HepG2 (cell line): Measurements from ENCODE around the gene ICAM3. TPM values are rescaled to one million over a fixed set of nuclear protein-coding genes. Genes with fewer than 3 reads are reported as not detected.

Experiments
- ATAC-seq: fragments of 200-7000 bp; cut with Tn5 transposase; 3 replicates; pipeline ENCODE4 v1.9.1; 2020; ENCODE audit warnings: mild to moderate bottlenecking, moderate library complexity
- BruUV-seq: library from RNA; stranded (reverse); fragments of 400-500 nt; replicated peaks from 2 replicates; lab custom pipeline; 2021; lab: Mats Ljungman, UMichigan
- CTCF ChIA-PET: fragments of 300-600 bp; formaldehyde crosslinking; extraction: SDS; loops from one replicate; lab custom pipeline; 2021; ENCODE audit warnings: low total read pairs, inconsistent platforms, low intra/inter-chr PET ratio; lab: Yijun Ruan, JAX
- POLR2A ChIA-PET: fragments of 350-600 bp; sonication (Branson Sonifier 250); formaldehyde crosslinking; loops from one replicate; lab custom pipeline; 2020; ENCODE audit warnings: antibody characterized with exemption, inconsistent platforms; lab: Yijun Ruan, JAX
- DNase-seq: peaks from one replicate; pipeline ENCODE4 v3.0.0-alpha.2; 2015; ENCODE audit warnings: low spot score
- FAIRE-seq: peaks from 3 replicates; lab custom pipeline; 2011; peaks lifted over from hg19 to GRCh38; lab: Jason Lieb, UNC
- H2AFZ ChIP-seq: one replicate; pipeline ENCODE4 v1.6.1; 2011; ENCODE audit warnings: low read length, inconsistent platforms
- H3K27ac ChIP-seq: fragments of 300-600 bp; 3 replicates; pipeline ENCODE4 v1.8.0; 2011; ENCODE audit warnings: mixed run types, mild to moderate bottlenecking, mixed read lengths, low read length, inconsistent platforms; ENCODE audit not compliant: insufficient read depth; ENCODE audit errors: extremely low read length
- H3K27me3 ChIP-seq, 2 experiments: fragments of 200-600 bp in 1 of 2; 2 replicates in 1 of 2; 3 replicates in 1 of 2; pipeline versions ENCODE4 v1.6.0 to v1.8.0; 2011; ENCODE audit warnings: low read length in 2 of 2, mild to moderate bottlenecking in 2 of 2, moderate library complexity in 2 of 2, inconsistent platforms in 1 of 2; ENCODE audit not compliant: insufficient read depth in 2 of 2, control insufficient read depth in 1 of 2
- H3K36me3 ChIP-seq, 2 experiments: fragments of 200-600 bp in 1 of 2; replicated peaks in 1 of 2; 2 replicates in 1 of 2; 3 replicates in 1 of 2; pipeline versions ENCODE4 v1.5.1 to v1.8.0; 2011; ENCODE audit warnings: low read length in 2 of 2, inconsistent platforms in 1 of 2; ENCODE audit not compliant: insufficient read depth in 2 of 2, control insufficient read depth in 1 of 2
- H3K4me1 ChIP-seq: 2 replicates; pipeline ENCODE4 v1.5.1; 2012; ENCODE audit warnings: low read length, inconsistent platforms; ENCODE audit not compliant: insufficient read depth
- H3K4me2 ChIP-seq: 2 replicates; pipeline ENCODE4 v1.6.0; 2011; ENCODE audit warnings: low read depth, low read length, inconsistent platforms
- H3K4me3 ChIP-seq, 3 experiments: fragments of 200-600 bp in 1 of 3; sonication (generic), shearing (Covaris generic) in 1 of 3; replicated peaks in 1 of 3; 2 replicates each; pipeline ENCODE4 v1.5.1; 2011 to 2016; ENCODE audit warnings: low read length in 3 of 3, inconsistent platforms in 2 of 3, low read depth in 2 of 3, mild to moderate bottlenecking in 2 of 3, control low read depth in 1 of 3, mixed read lengths in 1 of 3; ENCODE audit not compliant: insufficient read depth in 1 of 3
- H3K79me2 ChIP-seq: one replicate; pipeline ENCODE4 v1.6.1; 2011; ENCODE audit warnings: low read length, inconsistent platforms; ENCODE audit not compliant: insufficient read depth
- H3K9ac ChIP-seq: 2 replicates; pipeline ENCODE4 v1.6.0; 2011; ENCODE audit warnings: mild to moderate bottlenecking, low read depth, low read length, inconsistent platforms; ENCODE audit not compliant: insufficient read depth
- H3K9me3 ChIP-seq: 2 replicates; pipeline ENCODE4 v1.5.1; 2012; ENCODE audit warnings: mild to moderate bottlenecking, low read length
- H4K20me1 ChIP-seq: 2 replicates; pipeline ENCODE4 v1.6.0; 2011; ENCODE audit warnings: inconsistent platforms, mild to moderate bottlenecking, low read length, moderate library complexity; ENCODE audit not compliant: insufficient read depth
- CC2D1A ChIP-seq: sonication (generic); formaldehyde crosslinking; IDR thresholded peaks from 2 replicates; pipeline ENCODE4 v1.8.1; 2023; ENCODE audit warnings: mild to moderate bottlenecking, missing genetic modification reagents
- HDAC2 ChIP-seq: sonication (generic); formaldehyde crosslinking; IDR thresholded peaks from 2 replicates; pipeline ENCODE4 v1.4.0; 2020; ENCODE audit warnings: missing genetic modification reagents
- IKZF4 ChIP-seq: sonication (generic); formaldehyde crosslinking; IDR thresholded peaks from 2 replicates; pipeline ENCODE4 v1.5.1; 2020; ENCODE audit warnings: borderline replicate concordance, mild to moderate bottlenecking, low read depth, missing genetic modification reagents; ENCODE audit errors: not compliant biosample characterization
- MTF2 ChIP-seq: sonication (generic); formaldehyde crosslinking; IDR thresholded peaks from 2 replicates; pipeline ENCODE4 v1.5.0; 2020; ENCODE audit warnings: missing genetic modification reagents, borderline replicate concordance
- NONO ChIP-seq, 2 experiments: fragments of 450-650 bp in 1 of 2; sonication (generic) in 1 of 2; formaldehyde crosslinking in 1 of 2; IDR thresholded peaks in 1 of 2; conservative IDR thresholded peaks in 1 of 2; 2 replicates each; pipeline versions ENCODE4 v1.6.1 to v1.8.0; 2017 to 2022; ENCODE audit warnings: mild to moderate bottlenecking in 1 of 2, missing genetic modification reagents in 1 of 2, moderate library complexity in 1 of 2
- NR2C2 ChIP-seq: sonication (generic); formaldehyde crosslinking; IDR thresholded peaks from 2 replicates; pipeline ENCODE4 v1.4.0; 2020; ENCODE audit warnings: missing genetic modification reagents, mild to moderate bottlenecking, moderate library complexity, borderline replicate concordance
- NR2F6 ChIP-seq, 2 experiments: IDR thresholded peaks; 2 replicates each; pipeline ENCODE4 v1.6.1; 2016; ENCODE audit warnings: antibody characterized with exemption in 1 of 2, mild to moderate bottlenecking in 1 of 2
- PHB2 ChIP-seq: fragments of 450-650 bp; IDR thresholded peaks from 2 replicates; pipeline ENCODE4 v1.6.1; 2018; ENCODE audit not compliant: partially characterized antibody
- U2AF1 ChIP-seq: fragments of 200-400 bp; formaldehyde crosslinking; optimal IDR thresholded peaks from 2 replicates; pipeline ENCODE3; 2017; ENCODE audit warnings: mild to moderate bottlenecking, low read depth, low read length
- YEATS2 ChIP-seq: sonication (generic); formaldehyde crosslinking; IDR thresholded peaks from 2 replicates; pipeline ENCODE4 v1.4.0; 2020; ENCODE audit warnings: missing genetic modification reagents, borderline replicate concordance
- ZNF143 ChIP-seq: sonication (generic); formaldehyde crosslinking; IDR thresholded peaks from 2 replicates; pipeline ENCODE4 v1.4.0; 2020; ENCODE audit warnings: missing genetic modification reagents
- ZNF879 ChIP-seq: sonication (generic); formaldehyde crosslinking; IDR thresholded peaks from 2 replicates; pipeline ENCODE4 v1.8.1; 2023; ENCODE audit warnings: missing genetic modification reagents
- WGBS: methylation state at CpG from one replicate; pipeline ENCODE4 v1.1.6; 2017; ENCODE audit warnings: low lambda C conversion rate; 5-methylcytosine and 5-hydroxymethylcytosine counted together
- in situ Hi-C: cut with HindIII; loops from 2 replicates; pipeline ENCODE4 v1.10.0; 2017; ENCODE audit warnings: low pct_unique_long_range_greater_than_20kb; ENCODE audit not compliant: extremely low pct_ligation_motif_present
- intact Hi-C: fragments of 100-400 bp; cut with micrococcal nuclease; formaldehyde crosslinking; loops from one replicate; pipeline ENCODE4 v1.10.0; 2022; ENCODE audit not compliant: unreplicated experiment
- polyA plus RNA-seq, 8 experiments: library from polyadenylated mRNA; depleted of rRNA in 3 of 8; stranded (reverse) in 7 of 8; unstranded in 1 of 8; fragments of >200 nt; fragmentation: Illumina TruSeq in 4 of 8; extraction: Trizol in 4 of 8; gene quantifications; 2 replicates each; pipeline versions ENCODE4 v1.2.1 to v1.2.3, GENCODE V29; 2011 to 2016; ENCODE audit warnings: low read depth in 4 of 8, missing spikeins in 1 of 8, mixed read lengths in 1 of 8; ENCODE audit not compliant: insufficient read depth in 1 of 8
- total RNA-seq, 5 experiments: library from RNA; depleted of rRNA; stranded (reverse); fragments of >200 nt; fragmentation: Illumina TruSeq; extraction: Trizol; gene quantifications; 2 replicates each; pipeline ENCODE4 v1.2.3, GENCODE V29; 2016; ENCODE audit warnings: low read depth in 1 of 5
- TF ChIP-seq, protein P1 (sequence below): IDR thresholded peaks from 2 replicates; pipeline ENCODE4 v1.6.1; 2012; ENCODE audit warnings: inconsistent platforms
- TF ChIP-seq, protein P2 (sequence below): IDR thresholded peaks from 2 replicates; pipeline ENCODE4 v1.6.1; 2016
- TF ChIP-seq, protein P3 (sequence below): sonication (generic); formaldehyde crosslinking; IDR thresholded peaks from 2 replicates; pipeline ENCODE4 v1.9.0; 2021; ENCODE audit warnings: missing genetic modification reagents, borderline replicate concordance
- TF ChIP-seq, protein P4 (sequence below): sonication (generic); formaldehyde crosslinking; conservative IDR thresholded peaks from 2 replicates; pipeline ENCODE4 v1.8.1; 2023; ENCODE audit warnings: missing genetic modification reagents
- TF ChIP-seq, protein P5 (sequence below): sonication (generic); formaldehyde crosslinking; IDR thresholded peaks from 2 replicates; pipeline ENCODE4 v1.8.1; 2022; ENCODE audit warnings: low read depth, mild to moderate bottlenecking, missing genetic modification reagents

The ICAM3 gene
- total and polyA plus RNA-seq, 2 of the 13 experiments (the other 11 are each of a cell fraction or from before 2014, with no cell fraction given): 14.1 to 21.0 TPM

DNA sequence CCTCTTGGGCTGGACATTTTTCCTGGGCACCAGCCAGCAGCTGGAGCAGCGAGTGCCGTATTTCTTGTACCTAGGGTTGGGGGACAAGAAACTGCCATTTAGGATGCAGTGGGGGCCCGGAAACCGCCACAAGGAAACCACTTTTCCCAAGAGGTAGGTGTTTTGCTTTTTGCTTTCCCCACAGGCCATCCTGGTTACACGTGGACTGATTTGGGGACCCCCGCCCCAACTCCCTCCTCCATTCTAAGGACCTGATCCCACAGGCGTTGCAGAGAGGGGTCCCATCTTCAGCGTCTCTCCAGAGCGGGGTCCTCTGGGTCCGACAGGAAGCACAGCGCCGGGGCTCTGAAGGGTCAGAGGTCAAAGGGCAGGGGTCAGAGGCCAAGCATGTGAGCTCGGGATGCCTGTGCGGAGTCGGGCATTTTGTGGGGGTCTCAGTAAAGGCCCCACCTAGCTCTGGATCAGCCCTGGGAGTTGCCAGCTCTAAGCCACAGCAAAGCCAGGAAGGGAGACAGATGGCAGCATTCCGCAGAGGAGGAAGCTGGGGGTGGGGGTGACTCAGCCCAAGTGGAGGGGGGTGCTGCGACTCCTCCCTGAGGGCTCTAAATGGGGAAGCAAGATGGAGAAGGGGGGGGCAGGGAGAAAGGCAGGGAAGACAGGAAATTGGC is 34.2 kb downstream of the ICAM3 start:
- H3K36me3 ChIP-seq: peaks cover 0 to 4% of the 10 kb centered on the region in 2 experiments; a peak in 1 of 5 replicates
- no peak for FAIRE-seq
- 95% methylated on average over 5 of the region's 17 CpGs for WGBS
- no TSS peak for BruUV-seq
- POLR2A ChIA-PET: no interaction called here
- intact Hi-C loops: no loop called here
- no peak for ATAC-seq
- H4K20me1 ChIP-seq: no peaks in the 10 kb centered on the region
- H3K4me2 ChIP-seq: no peak overlapping the region
- H3K79me2 ChIP-seq: no peaks in the 10 kb centered on the region
- H3K27ac ChIP-seq: no peak overlapping the region
- H3K9me3 ChIP-seq: no peaks in the 10 kb centered on the region
- no peak for DNase-seq
- in situ Hi-C loops: no loop called here
- no peak overlapping the region for H3K4me3 ChIP-seq
- TF ChIP-seq, protein P1, sequence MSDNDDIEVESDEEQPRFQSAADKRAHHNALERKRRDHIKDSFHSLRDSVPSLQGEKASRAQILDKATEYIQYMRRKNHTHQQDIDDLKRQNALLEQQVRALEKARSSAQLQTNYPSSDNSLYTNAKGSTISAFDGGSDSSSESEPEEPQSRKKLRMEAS: no peak
- TF ChIP-seq HDAC2 (CRISPR knock-in tag) (no peak), ZNF879 (no peak), CC2D1A (CRISPR knock-in tag) (no peak), NR2C2 (CRISPR knock-in tag) (0 out of 2 replicates have a peak, but pooled peaks have one; percentile 20), MTF2 (CRISPR knock-in tag) (no peak), PHB2 (no peak), YEATS2 (CRISPR knock-in tag) (no peak), NONO (IDR thresholded peaks at IDR 0.05) (no peak), NONO (CRISPR knock-in tag; conservative IDR thresholded peaks at IDR 0.05) (no peak), NR2F6 (IDR thresholded peaks at IDR 0.05) (peak; percentile 33; the same call in 1 of the 2 replicates), NR2F6 (CRISPR knock-in tag; IDR thresholded peaks at IDR 0.05) (no peak), IKZF4 (no peak), U2AF1 (no peak), ZNF143 (CRISPR knock-in tag) (no peak)
- TF ChIP-seq, protein P2, sequence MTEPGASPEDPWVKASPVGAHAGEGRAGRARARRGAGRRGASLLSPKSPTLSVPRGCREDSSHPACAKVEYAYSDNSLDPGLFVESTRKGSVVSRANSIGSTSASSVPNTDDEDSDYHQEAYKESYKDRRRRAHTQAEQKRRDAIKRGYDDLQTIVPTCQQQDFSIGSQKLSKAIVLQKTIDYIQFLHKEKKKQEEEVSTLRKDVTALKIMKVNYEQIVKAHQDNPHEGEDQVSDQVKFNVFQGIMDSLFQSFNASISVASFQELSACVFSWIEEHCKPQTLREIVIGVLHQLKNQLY: no peak
- TF ChIP-seq, protein P3, sequence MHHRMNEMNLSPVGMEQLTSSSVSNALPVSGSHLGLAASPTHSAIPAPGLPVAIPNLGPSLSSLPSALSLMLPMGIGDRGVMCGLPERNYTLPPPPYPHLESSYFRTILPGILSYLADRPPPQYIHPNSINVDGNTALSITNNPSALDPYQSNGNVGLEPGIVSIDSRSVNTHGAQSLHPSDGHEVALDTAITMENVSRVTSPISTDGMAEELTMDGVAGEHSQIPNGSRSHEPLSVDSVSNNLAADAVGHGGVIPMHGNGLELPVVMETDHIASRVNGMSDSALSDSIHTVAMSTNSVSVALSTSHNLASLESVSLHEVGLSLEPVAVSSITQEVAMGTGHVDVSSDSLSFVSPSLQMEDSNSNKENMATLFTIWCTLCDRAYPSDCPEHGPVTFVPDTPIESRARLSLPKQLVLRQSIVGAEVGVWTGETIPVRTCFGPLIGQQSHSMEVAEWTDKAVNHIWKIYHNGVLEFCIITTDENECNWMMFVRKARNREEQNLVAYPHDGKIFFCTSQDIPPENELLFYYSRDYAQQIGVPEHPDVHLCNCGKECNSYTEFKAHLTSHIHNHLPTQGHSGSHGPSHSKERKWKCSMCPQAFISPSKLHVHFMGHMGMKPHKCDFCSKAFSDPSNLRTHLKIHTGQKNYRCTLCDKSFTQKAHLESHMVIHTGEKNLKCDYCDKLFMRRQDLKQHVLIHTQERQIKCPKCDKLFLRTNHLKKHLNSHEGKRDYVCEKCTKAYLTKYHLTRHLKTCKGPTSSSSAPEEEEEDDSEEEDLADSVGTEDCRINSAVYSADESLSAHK (CRISPR knock-in tag): peak; percentile 97; the same call in 1 of the 2 replicates
- TF ChIP-seq, protein P4, sequence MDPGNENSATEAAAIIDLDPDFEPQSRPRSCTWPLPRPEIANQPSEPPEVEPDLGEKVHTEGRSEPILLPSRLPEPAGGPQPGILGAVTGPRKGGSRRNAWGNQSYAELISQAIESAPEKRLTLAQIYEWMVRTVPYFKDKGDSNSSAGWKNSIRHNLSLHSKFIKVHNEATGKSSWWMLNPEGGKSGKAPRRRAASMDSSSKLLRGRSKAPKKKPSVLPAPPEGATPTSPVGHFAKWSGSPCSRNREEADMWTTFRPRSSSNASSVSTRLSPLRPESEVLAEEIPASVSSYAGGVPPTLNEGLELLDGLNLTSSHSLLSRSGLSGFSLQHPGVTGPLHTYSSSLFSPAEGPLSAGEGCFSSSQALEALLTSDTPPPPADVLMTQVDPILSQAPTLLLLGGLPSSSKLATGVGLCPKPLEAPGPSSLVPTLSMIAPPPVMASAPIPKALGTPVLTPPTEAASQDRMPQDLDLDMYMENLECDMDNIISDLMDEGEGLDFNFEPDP (CRISPR knock-in tag): no peak
- TF ChIP-seq, protein P5, sequence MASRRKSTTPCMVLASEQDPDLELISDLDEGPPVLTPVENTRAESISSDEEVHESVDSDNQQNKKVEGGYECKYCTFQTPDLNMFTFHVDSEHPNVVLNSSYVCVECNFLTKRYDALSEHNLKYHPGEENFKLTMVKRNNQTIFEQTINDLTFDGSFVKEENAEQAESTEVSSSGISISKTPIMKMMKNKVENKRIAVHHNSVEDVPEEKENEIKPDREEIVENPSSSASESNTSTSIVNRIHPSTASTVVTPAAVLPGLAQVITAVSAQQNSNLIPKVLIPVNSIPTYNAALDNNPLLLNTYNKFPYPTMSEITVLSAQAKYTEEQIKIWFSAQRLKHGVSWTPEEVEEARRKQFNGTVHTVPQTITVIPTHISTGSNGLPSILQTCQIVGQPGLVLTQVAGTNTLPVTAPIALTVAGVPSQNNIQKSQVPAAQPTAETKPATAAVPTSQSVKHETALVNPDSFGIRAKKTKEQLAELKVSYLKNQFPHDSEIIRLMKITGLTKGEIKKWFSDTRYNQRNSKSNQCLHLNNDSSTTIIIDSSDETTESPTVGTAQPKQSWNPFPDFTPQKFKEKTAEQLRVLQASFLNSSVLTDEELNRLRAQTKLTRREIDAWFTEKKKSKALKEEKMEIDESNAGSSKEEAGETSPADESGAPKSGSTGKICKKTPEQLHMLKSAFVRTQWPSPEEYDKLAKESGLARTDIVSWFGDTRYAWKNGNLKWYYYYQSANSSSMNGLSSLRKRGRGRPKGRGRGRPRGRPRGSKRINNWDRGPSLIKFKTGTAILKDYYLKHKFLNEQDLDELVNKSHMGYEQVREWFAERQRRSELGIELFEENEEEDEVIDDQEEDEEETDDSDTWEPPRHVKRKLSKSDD: no peak
- CTCF ChIA-PET: no interaction called here
- H3K27me3 ChIP-seq: no peaks in the 10 kb centered on the region
- H3K9ac ChIP-seq: no peak overlapping the region
- H3K4me1 ChIP-seq: peaks cover 10% of the 10 kb centered on the region
- H2AFZ ChIP-seq: no peak overlapping the region
